OCI-LY1 (cell line): Measurements from ENCODE around the gene PRRC2A.

Source experiments
- H2AFZ ChIP-seq: fragments of 200-600 bp; sonication (generic), shearing (Covaris generic); 2 replicates; pipeline ENCODE4 v1.6.0; 2014; ENCODE audit warnings: antibody characterized with exemption, mild to moderate bottlenecking, low read length
- H3F3A ChIP-seq: fragments of 200-600 bp; sonication (generic), shearing (Covaris generic); 2 replicates; pipeline ENCODE4 v1.6.0; 2014; ENCODE audit warnings: mild to moderate bottlenecking, antibody characterized with exemption, low read length, moderate library complexity; ENCODE audit not compliant: insufficient read depth
- H3K27ac ChIP-seq: fragments of 200-600 bp; sonication (generic); 2 replicates; pipeline ENCODE4 v1.5.1; 2014; ENCODE audit warnings: low read length, mixed run types, mild to moderate bottlenecking, low read depth; ENCODE audit not compliant: poor library complexity, severe bottlenecking
- H3K27me3 ChIP-seq: fragments of 200-600 bp; sonication (generic); 2 replicates; pipeline ENCODE4 v1.6.0; 2014; ENCODE audit warnings: antibody characterized with exemption, mild to moderate bottlenecking, low read length, moderate library complexity; ENCODE audit not compliant: insufficient read depth
- H3K36me3 ChIP-seq: fragments of 200-600 bp; sonication (generic); 2 replicates; pipeline ENCODE4 v1.6.1; 2014; ENCODE audit warnings: mild to moderate bottlenecking, antibody characterized with exemption, low read length, moderate library complexity, mixed read lengths; ENCODE audit not compliant: insufficient read depth
- H3K4me1 ChIP-seq: fragments of 200-600 bp; sonication (generic); 2 replicates; pipeline ENCODE4 v1.5.1; 2014; ENCODE audit warnings: mild to moderate bottlenecking, low read length, moderate library complexity; ENCODE audit not compliant: insufficient read depth, severe bottlenecking
- H3K4me2 ChIP-seq: fragments of 200-600 bp; sonication (generic), shearing (Covaris generic); 2 replicates; pipeline ENCODE4 v1.6.1; 2014; ENCODE audit warnings: low read length
- H3K4me3 ChIP-seq: fragments of 200-600 bp; sonication (generic); 2 replicates; pipeline ENCODE4 v1.5.1; 2014; ENCODE audit warnings: low read length, low read depth, mild to moderate bottlenecking, mixed read lengths; ENCODE audit not compliant: poor library complexity, severe bottlenecking
- H3K79me2 ChIP-seq: fragments of 200-600 bp; shearing (Covaris generic); 2 replicates; pipeline ENCODE4 v1.6.1; 2016; ENCODE audit warnings: mixed run types, low read length, mixed read lengths; ENCODE audit not compliant: insufficient read depth
- H3K9ac ChIP-seq: fragments of 200-600 bp; sonication (generic), shearing (Covaris generic); 2 replicates; pipeline ENCODE4 v1.6.1; 2014; ENCODE audit warnings: mild to moderate bottlenecking, low read length, mixed read lengths
- H3K9me2 ChIP-seq: fragments of 200-600 bp; sonication (generic), shearing (Covaris generic); 2 replicates; pipeline ENCODE4 v1.6.1; 2014; ENCODE audit warnings: low read depth, mild to moderate bottlenecking, low read length, mixed read lengths
- H3K9me3 ChIP-seq: fragments of 200-600 bp; shearing (Covaris generic); 2 replicates; pipeline ENCODE4 v1.6.1; 2014; ENCODE audit warnings: low read length, mixed read lengths
- H4K20me1 ChIP-seq: fragments of 200-600 bp; sonication (generic), shearing (Covaris generic); 2 replicates; pipeline ENCODE4 v1.6.0; 2016; ENCODE audit warnings: mild to moderate bottlenecking, low read length; ENCODE audit not compliant: insufficient read depth
- CTCF ChIP-seq: fragments of 200-600 bp; sonication (generic), shearing (Covaris generic); IDR thresholded peaks from 2 replicates; pipeline ENCODE4 v1.5.1; 2017; ENCODE audit warnings: mild to moderate bottlenecking, antibody characterized with exemption, low read length, moderate library complexity, mixed read lengths
- EZH2 ChIP-seq: fragments of 200-600 bp; sonication (generic), shearing (Covaris generic); IDR thresholded peaks from 2 replicates; pipeline ENCODE4 v1.8.0; 2017; ENCODE audit warnings: borderline replicate concordance, mixed run types, mild to moderate bottlenecking, antibody characterized with exemption, low read length, moderate library complexity, mixed read lengths

Gene PRRC2A

GRCh38 chr6:31579119-31579505 lies 41.4 kb upstream of the PRRC2A start:
- H3K79me2 ChIP-seq = no peaks in the 10 kb centered on the region
- H3K4me3 ChIP-seq = no peak overlapping the region

GRCh38 chr6:31579546-31580437 lies 40.7 kb upstream of the PRRC2A start:
- Histone ChIP-seq H3K4me1 (peaks cover 60% of the 10 kb centered on the region), H3F3A (no peaks in the 10 kb centered on the region), H3K27me3 (no peaks in the 10 kb centered on the region), H3K4me2 (peak overlapping the region; percentile 88), H3K4me3 (peak overlapping the region; percentile 92), H2AFZ (no peak overlapping the region), H3K27ac (peak overlapping the region; percentile 8), H3K9ac (peak overlapping the region; percentile 88; the same call in 1 of the 2 replicates), H3K36me3 (no peaks in the 10 kb centered on the region), H4K20me1 (no peaks in the 10 kb centered on the region), H3K79me2 (no peaks in the 10 kb centered on the region), H3K9me3 (no peaks in the 10 kb centered on the region), H3K9me2 (no peaks in the 10 kb centered on the region)
- TF ChIP-seq EZH2 (no peak), CTCF (no peak)

More at GRCh38 chr6:31579119-31579505, 41.4 kb upstream of the PRRC2A start:
- Histone ChIP-seq H3K9me2 (no peaks in the 10 kb centered on the region), H3K4me1 (peaks cover 55% of the 10 kb centered on the region), H4K20me1 (no peaks in the 10 kb centered on the region), H3K27ac (no peak overlapping the region), H3K9me3 (no peaks in the 10 kb centered on the region), H3K4me2 (no peak overlapping the region), H3K27me3 (no peaks in the 10 kb centered on the region), H3K9ac (no peak overlapping the region), H3F3A (no peaks in the 10 kb centered on the region), H2AFZ (no peak overlapping the region), H3K36me3 (no peaks in the 10 kb centered on the region)
- TF ChIP-seq CTCF (no peak), EZH2 (no peak)

GRCh38 chr6:31580438-31580740 lies 40.1 kb upstream of the PRRC2A start:
- H3K27ac ChIP-seq = peak overlapping the region; percentile 8
- H3K4me2 ChIP-seq = peak overlapping the region; percentile 88
- TF ChIP-seq CTCF (no peak), EZH2 (no peak)
- peaks cover 60% of the 10 kb centered on the region for H3K4me1 ChIP-seq
- no peaks in the 10 kb centered on the region for H3F3A ChIP-seq
- H3K9ac ChIP-seq = peak overlapping the region; percentile 88
- H3K27me3 ChIP-seq = no peaks in the 10 kb centered on the region
- no peaks in the 10 kb centered on the region for H3K9me3 ChIP-seq
- no peak overlapping the region for H2AFZ ChIP-seq
- H3K9me2 ChIP-seq = no peaks in the 10 kb centered on the region
- no peaks in the 10 kb centered on the region for H3K79me2 ChIP-seq
- no peaks in the 10 kb centered on the region for H4K20me1 ChIP-seq
- peak overlapping the region; percentile 92 for H3K4me3 ChIP-seq
- H3K36me3 ChIP-seq = no peaks in the 10 kb centered on the region
